Measurements from ENCODE around the gene TMEM184C. TPM values are rescaled to one million over a fixed set of nuclear protein-coding genes. Genes with fewer than 3 reads are reported as not detected.
A peak's percentile ranks its signal among the peaks of the same experiment; 100 is the strongest.

TMEM184C gene
- polyA plus RNA-seq, 3 donors, result 48.8 to 54.3 (median 50.5) TPM

DNA sequence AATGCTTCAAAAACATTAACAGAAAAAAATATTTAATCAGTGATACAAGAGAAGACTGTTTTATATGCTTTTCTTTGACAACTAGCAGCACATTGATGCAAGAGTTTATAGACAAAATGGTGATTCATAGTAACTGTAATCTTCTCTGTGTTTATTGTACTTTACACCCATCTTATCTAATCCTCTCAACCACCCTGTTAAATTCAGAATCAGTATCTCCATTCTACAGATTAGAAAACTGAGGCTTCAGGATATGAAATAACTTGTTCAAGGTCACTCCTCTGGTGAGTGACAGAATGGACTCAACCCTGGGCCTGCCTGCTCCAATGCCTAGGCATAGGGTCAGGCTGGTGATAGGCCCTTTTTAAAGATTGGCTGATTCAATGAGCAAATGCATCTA is 26.1 kb upstream of the TMEM184C start:
- DNase-seq (ENCODE audit: extremely low read depth in 1 of 11, low read depth in 9 of 11, low spot score in 4 of 11), result no peak

DNA sequence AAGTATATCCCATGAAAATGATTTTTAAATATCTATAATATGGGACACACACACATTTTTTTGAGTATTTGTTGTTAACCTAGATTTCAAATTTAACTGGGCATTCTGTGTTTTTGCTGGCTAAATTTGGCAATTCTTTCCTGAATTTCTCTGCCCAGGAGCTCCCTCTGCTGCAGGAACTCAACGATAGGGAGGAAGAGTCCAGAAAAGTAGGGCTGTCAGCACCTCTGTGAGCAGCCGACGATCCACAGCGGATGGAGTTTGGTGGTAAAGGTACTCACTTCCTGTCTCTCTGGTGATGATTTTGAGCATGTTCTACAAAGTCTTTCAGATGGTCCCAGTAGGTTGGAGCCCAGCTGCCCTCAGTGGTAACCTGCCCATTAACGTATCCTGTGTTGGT is 23.1 kb upstream of the TMEM184C start:
- DNase-seq (ENCODE audit: extremely low read depth in 1 of 11, low read depth in 9 of 11, low spot score in 4 of 11), result no peak

DNA sequence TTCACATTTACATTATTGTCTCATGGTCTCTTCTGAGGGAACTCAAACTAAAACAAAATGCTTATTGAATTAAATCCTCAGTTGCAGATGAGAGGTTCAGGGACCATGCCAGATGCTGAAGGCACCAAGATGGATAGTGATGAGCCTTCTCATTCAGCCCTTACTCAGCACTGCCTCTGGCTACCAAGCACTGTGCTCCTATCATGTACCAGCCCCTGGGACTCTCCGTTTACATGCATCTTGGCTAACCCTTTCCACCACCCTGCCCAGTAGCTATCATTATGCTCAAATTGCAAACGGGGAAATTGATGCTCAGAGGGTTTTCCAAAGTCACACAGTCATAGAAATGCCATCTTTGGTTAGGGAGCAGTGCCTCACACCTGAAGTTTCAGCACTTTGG is 22.6 kb upstream of the TMEM184C start:
- DNase-seq (ENCODE audit: extremely low read depth in 1 of 11, low read depth in 9 of 11, low spot score in 4 of 11), result no peak

DNA sequence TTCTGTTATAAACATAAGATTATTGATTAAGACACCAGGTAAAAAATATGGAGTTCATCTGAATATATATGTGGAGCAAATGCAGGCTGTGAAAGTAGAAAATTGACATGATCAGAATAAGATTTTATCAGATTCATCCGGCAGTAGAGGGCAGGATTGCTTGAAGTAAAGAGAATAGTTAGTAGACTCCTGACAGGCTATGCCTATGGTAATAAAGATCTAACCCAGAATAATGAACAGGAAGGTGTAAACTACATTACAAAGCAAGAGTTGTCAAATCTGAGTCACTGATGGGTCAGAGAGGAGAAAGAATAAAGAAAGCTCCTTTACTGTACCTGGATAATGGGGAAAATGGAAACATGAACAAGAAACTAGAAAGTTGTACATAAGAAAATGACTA is 20.8 kb upstream of the TMEM184C start:
- DNase-seq (ENCODE audit: extremely low read depth in 1 of 11, low read depth in 9 of 11, low spot score in 4 of 11), result no peak

DNA sequence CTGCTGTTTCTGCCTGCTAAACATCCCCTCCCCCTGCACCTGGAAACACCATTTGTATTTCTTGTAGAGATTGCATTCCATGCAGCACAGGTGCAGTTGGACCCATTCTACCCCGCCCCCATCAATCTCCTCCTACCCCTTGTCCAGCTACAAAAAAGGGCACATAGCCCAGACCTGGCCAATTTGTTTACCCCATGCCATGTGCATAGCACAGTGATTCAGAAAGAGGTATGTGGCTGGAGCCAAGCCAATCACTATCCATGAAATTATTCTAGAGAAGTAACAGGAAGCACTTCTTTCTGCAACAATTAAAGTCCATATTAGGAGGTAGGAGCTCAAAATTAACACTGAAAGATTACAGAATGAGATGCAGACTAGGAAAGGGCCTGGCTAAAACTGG is 20.2 kb upstream of the TMEM184C start:
- DNase-seq (ENCODE audit: extremely low read depth in 1 of 11, low read depth in 9 of 11, low spot score in 4 of 11), result peak in 2 of 11 donors; percentile 23 to 28

DNA sequence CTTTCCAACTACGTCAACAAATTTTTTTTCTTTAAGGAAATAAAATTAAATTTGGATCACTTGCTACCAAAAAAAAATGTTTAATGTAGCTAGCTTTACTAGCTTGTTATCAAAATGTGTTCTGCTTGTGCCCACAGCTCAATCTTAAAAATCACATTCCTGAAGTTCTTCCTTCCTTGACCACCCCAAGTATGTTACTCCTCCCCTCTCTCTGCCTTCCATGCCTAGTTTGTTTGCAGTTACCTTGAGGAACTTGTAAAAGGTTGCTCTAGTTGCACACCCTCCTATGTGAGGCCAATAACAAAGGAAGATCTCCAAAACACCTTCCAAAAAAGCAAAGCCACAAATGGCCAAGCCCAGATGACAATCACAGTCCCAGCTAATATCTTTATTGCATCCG is 19.6 kb upstream of the TMEM184C start:
- DNase-seq (ENCODE audit: extremely low read depth in 1 of 11, low read depth in 9 of 11, low spot score in 4 of 11), result no peak

DNA sequence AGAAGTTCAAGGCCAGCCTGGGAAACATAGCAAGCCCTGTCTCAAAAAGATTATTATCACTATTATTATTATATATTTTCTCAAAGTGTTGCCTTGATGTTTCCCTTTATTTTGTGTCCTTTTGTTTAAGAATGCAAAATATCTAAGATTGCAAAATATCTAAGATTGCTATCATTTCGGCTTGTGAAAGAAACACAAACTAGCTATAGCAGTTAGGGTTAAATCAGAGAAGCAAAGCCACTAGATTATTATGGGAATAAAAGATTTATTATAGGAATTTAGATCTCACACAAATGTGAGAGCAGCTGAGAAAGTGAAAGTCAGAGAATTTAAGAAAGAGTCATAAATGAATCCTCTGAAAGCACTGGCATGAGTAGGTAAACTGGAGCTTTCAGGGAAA is 18.0 kb upstream of the TMEM184C start:
- DNase-seq (ENCODE audit: extremely low read depth in 1 of 11, low read depth in 9 of 11, low spot score in 4 of 11), result no peak

DNA sequence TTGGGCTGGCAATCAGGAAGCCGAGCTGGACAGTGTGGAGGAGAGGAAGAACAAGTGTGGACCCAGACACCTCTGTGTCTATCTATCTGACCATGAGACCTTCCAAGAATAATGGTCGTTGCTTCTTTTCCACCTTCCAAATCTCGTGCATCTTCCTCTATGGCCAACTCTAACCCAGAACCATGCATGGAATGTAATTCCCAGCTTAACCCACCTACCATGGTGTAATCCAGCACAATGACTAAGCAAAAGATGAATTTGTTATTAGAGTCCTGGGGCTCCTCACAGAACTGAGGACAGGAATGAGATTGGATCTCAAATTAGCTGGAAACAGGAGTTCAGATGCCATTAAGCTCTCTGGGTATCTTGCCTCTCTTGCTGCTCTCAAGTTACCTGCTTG is 17.4 kb upstream of the TMEM184C start:
- DNase-seq (ENCODE audit: extremely low read depth in 1 of 11, low read depth in 9 of 11, low spot score in 4 of 11), result no peak

DNA sequence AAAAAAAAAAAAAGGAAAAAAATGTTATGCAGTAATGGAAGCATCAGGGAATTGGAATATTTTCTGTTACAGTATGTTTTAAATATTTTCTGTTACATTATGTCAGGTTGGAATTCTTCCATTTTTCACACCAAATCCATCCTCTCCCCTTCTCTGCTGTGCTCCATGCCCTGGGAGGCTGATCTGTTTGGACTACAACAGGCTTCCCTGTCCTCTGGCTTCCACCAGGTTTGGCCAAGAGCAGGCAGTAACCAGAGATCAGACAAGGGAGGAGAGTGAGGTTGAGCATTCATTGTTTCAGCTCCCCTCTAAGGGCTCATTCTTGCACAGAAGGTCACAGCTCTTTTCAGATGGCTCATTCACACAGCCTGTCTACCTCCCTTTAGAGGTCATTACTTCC is 11.7 kb upstream of the TMEM184C start:
- DNase-seq (ENCODE audit: extremely low read depth in 1 of 11, low read depth in 9 of 11, low spot score in 4 of 11), result no peak

DNA sequence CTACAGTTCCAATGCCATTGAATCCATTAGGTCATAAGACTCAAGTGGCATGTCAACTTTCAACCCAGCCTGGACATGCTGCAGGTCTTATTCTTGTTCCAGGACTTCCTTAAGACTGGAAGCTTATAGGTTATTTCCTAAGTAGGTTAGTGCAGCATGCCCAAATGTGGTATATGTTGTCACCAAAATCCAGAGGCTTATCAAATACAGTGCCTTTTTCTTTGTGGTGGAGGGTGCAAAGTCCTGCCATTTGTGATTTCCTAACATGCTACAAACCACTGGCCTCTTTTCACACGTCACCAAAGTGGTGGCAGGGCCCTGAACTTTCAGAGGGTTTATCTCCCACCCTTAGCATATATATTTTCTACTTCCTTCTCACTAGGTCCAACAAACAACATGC is 9.7 kb upstream of the TMEM184C start:
- DNase-seq (ENCODE audit: extremely low read depth in 1 of 11, low read depth in 9 of 11, low spot score in 4 of 11), result no peak

DNA sequence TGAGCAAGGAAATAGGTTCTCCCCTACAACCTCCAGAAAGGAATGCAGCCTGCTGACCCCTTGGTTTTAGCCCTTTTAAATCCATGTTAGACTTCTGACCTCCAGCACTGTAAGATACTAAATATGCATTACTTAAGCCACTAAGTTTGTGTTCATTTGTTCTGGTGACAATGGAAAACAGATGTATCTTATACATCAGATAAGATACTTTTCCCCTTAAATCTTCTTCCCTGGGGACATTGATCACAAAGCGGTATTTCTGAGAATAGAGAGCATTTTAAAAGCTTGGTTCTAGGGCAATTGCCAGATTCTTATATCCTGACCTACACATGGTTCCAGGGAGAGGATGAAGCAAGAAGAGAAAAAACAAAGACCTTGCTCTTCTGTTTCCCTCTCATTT is 6.5 kb upstream of the TMEM184C start:
- no peak for DNase-seq (ENCODE audit: extremely low read depth in 1 of 11, low read depth in 9 of 11, low spot score in 4 of 11)

DNA sequence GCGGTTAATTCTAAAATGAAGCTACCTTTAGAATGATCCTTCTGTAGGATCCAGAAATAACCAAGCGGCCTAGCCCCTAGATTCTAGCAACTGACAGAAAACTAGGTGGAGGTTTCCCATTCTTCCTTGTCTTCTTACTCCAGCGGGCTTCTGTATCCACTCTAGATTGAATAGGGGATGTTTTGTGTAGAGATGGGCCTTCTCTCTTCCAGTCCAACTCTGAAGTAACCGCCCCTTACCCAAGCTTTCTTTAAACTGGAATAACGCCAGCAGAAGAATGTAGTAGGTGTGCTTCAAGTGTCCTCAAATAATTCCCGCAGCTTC is 386 bp upstream of the TMEM184C start:
- DNase-seq (ENCODE audit: extremely low read depth in 1 of 11, low read depth in 9 of 11, low spot score in 4 of 11), result no peak

DNA sequence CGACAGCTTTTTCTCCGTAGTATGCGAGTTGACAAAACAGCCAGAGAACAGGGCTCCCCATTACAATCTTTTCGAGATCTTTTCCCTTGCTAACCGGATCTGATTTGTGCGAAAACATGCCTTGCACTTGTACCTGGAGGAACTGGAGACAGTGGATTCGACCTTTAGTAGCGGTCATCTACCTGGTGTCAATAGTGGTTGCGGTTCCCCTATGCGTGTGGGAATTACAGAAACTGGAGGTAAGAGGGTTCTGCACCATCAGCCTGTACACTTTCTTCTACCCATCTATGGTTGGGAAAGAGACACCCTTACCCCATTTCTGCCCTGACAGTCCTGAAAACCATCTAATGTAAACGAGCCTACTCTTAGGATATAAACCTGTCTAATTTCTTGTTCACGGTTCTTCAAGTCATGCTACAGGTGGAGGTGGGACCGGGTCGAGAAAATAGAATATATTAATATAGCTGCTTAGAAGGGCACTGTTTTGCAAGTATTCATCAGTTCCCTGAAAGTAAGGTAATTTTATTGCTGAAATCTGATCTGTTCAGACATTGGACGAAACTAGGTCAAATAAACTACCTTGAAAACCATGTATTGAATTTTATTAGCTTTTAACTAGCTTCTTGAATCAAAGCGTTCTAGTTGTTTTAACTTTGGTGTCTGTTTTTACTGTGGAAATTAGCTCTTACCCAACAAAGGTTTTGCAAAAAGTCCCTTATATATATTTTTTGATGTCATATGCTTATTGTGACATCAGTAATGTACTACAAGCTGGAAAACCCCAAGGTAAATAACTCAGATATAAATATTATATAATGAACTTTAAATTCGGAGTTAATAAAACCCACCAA is 869 bp downstream of the TMEM184C start:
- DNase-seq (ENCODE audit: extremely low read depth in 1 of 11, low read depth in 9 of 11, low spot score in 4 of 11), result no peak

DNA sequence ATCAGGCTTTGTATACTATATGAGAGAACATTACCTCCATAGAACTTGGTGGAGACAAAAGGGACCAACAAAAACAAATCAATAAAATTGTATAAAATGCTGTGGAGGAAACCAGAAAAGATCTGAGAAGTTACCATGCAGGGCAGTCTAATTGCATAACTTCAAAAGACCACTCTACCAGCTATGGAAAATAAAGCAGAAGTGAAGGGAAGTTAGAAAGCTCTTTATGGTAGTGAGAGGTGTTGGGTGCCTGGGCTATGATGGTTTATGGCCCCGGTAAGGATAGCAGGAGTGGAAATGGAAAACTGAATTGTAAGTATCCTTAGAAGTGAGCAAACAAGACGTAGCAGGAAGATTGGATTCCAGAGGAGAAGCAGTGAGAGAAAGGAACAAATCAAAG is 3.1 kb downstream of the TMEM184C start:
- DNase-seq (ENCODE audit: extremely low read depth in 1 of 11, low read depth in 9 of 11, low spot score in 4 of 11), result no peak

DNA sequence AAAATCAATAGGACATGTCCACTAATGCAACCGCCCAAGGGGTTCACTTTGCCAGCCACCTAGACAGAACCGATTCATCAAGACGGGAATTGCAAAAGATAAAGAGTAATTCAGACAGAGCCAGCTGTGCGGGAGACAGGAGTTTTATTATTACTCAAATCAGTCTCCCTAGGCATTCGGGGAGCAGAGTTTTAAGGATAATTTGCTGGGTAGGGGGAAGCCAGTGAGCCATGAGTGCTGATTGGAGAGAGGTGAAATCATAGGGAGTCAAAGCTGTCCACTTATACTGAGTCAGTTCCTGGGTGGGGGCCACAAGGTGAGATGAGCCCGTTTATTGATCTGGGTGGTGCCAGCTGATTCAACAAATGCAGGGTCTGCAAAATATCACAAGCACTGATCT is 8.5 kb downstream of the TMEM184C start:
- DNase-seq (ENCODE audit: extremely low read depth in 1 of 11, low read depth in 9 of 11, low spot score in 4 of 11), result no peak

DNA sequence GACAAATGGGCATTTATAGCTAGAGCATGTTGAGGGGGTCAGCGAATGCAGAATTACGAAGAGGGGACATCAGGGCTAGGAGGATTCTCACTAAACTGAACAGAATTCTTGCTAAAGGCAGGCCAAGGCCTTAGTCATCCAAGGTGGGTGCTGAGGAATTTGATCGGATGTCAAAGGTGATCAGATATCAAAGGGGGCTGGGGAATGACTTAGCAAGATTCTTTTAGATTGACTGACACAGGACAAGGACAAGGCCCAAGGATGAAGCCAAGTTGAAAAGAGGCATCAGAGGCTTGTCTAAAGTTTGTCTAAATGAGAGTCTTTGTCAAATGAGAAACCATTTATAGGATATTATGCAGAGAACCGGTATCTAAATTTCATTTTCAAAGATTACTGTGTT is 9.7 kb downstream of the TMEM184C start:
- DNase-seq (ENCODE audit: extremely low read depth in 1 of 11, low read depth in 9 of 11, low spot score in 4 of 11), result no peak

DNA sequence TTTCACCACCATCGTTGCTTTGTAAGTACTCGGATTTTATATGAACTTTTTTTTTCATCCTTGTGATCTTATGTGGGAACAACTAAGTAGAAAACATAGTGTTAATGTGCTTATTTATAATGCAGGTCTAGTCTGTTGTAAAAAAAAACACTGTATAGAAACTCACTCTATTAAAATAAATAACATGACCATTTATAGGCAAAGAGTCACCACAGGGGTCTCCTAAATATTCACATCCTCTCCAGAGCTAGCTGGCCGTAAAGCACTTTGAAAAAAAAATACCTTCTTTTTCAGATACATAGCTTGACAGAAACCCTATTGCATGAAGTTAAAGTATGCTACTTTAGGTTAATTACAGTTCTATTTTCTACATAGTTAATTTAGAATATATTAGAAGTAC is 11.2 kb downstream of the TMEM184C start:
- DNase-seq (ENCODE audit: extremely low read depth in 1 of 11, low read depth in 9 of 11, low spot score in 4 of 11), result no peak

DNA sequence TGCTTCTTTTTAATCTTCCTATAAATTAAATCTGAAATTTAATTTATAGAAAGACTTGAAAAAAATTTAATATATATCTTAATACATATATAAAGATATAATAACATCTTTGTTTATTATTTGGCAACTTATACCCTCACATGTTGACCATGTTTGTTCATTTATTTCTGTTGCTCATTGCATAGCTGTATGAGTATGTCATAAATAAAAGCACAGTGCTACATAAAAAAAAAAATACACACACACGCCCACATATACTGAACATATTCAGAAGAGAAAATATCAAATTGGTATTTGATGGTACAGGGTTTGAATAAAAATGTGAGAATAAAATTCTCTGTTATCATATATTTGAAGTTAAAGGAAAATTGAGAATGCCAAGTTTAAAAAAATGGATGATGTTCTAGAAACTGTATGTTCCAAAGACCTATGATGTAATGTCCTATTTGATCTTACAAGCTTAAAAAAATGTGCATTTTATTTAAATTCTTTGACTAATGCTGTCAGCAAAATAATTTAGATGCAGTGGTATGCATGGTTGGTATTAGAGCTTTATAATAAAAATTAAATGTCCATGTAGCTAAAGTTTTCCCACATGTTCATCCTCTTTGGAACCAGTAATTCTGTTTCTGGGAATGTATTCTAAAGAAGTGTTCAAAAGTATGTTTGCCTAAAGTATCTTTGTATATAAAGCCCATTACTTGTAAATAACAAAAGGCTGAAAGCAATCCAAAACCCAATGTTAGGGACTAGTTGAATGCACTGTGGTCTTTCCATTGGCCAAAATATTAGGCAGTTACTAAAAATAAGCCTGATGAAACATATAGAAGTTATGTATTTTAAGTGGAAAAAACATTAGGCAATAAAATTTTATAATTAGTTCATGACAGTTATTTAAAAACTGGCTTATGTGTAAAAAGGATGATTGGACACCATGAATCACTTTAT is 12.9 kb downstream of the TMEM184C start:
- DNase-seq (ENCODE audit: extremely low read depth in 1 of 11, low read depth in 9 of 11, low spot score in 4 of 11), result no peak

DNA sequence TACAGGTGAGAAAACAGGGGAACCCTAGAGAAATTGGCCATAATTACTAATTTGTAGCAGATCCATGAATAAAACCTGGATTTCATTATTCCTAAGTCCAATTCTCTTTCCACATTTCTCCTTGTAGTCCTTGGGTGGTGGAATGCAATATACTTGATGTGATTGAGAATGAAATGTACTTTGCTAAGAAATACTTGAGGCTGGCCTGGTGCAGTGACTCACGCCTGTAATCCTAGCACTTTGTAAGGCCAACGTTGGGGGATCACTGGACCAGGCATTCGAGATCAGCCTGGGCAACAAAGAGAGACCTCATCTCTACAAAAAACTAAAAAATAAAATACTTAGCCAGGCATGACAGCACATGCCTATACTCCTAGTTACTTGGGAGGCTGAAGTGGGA is 15.9 kb downstream of the TMEM184C start:
- DNase-seq (ENCODE audit: extremely low read depth in 1 of 11, low read depth in 9 of 11, low spot score in 4 of 11), result no peak

DNA sequence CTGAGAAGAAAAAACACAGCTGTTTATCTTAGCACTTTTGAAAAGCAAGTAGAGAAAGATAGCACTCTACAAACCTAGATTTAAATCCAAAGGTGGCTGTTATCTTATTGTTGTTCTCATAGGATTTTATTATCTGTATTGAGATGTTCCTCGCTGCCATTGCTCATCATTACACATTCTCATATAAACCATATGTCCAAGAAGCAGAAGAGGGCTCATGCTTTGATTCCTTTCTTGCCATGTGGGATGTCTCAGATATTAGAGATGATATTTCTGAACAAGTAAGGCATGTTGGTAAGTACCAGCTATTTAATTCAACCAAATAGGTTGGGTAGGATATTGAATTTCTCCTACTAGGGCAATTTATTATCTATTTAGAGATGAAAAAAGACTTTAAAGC is 16.4 kb downstream of the TMEM184C start:
- DNase-seq (ENCODE audit: extremely low read depth in 1 of 11, low read depth in 9 of 11, low spot score in 4 of 11), result no peak

Data from renal cortex interstitium (tissue), 11 donors.